ENCODE measurements around the gene ZBTB2.
"Not testable (repeated sequence)": the region's sequence is repeated elsewhere in the genome, so short reads cannot be mapped to it uniquely, and the experiment has no call there.

The ZBTB2 gene

DNA sequence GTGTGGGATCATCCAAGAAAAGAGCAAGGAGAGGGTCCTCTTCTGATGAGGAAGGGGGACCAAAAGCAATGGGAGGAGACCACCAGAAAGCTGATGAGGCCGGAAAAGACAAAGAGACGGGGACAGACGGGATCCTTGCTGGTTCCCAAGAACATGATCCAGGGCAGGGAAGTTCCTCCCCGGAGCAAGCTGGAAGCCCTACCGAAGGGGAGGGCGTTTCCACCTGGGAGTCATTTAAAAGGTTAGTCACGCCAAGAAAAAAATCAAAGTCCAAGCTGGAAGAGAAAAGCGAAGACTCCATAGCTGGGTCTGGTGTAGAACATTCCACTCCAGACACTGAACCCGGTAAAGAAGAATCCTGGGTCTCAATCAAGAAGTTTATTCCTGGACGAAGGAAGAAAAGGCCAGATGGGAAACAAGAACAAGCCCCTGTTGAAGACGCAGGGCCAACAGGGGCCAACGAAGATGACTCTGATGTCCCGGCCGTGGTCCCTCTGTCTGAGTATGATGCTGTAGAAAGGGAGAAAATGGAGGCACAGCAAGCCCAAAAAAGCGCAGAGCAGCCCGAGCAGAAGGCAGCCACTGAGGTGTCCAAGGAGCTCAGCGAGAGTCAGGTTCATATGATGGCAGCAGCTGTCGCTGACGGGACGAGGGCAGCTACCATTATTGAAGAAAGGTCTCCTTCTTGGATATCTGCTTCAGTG lies 40.8 kb downstream of the ZBTB2 start:
- Histone ChIP-seq H3K4me3 (ENCODE audit: extremely low read depth, insufficient read depth, low read length, poor library complexity, severe bottlenecking) (no peak overlapping the region), H3K36me3 (ENCODE audit: control insufficient read depth, insufficient read depth, low read length) (peaks cover 91% of the 10 kb centered on the region), H3K4me1 (ENCODE audit: control insufficient read depth, insufficient read depth, low read length, poor library complexity, severe bottlenecking) (no peaks in the 10 kb centered on the region), H3K27ac (ENCODE audit: low read depth, low read length, severe bottlenecking) (no peak overlapping the region), H3K9me3 (ENCODE audit: control insufficient read depth, low read length) (no peaks in the 10 kb centered on the region)
- 98% methylated on average over 20 of the region's 20 CpGs for WGBS, 2 experiments (ENCODE audit: insufficient coverage in 2 of 2)

DNA sequence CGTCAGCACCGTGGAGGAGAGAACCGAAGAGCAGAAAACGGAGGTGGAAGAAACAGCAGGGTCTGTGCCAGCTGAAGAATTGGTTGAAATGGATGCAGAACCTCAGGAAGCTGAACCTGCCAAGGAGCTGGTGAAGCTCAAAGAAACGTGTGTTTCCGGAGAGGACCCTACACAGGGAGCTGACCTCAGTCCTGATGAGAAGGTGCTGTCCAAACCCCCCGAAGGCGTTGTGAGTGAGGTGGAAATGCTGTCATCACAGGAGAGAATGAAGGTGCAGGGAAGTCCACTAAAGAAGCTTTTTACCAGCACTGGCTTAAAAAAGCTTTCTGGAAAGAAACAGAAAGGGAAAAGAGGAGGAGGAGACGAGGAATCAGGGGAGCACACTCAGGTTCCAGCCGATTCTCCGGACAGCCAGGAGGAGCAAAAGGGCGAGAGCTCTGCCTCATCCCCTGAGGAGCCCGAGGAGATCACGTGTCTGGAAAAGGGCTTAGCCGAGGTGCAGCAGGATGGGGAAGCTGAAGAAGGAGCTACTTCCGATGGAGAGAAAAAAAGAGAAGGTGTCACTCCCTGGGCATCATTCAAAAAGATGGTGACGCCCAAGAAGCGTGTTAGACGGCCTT lies 41.6 kb downstream of the ZBTB2 start:
- no peaks in the 10 kb centered on the region for H3K9me3 ChIP-seq (ENCODE audit: control insufficient read depth, low read length)
- H3K4me1 ChIP-seq (ENCODE audit: control insufficient read depth, insufficient read depth, low read length, poor library complexity, severe bottlenecking) = no peaks in the 10 kb centered on the region
- H3K4me3 ChIP-seq (ENCODE audit: extremely low read depth, insufficient read depth, low read length, poor library complexity, severe bottlenecking) = no peak overlapping the region
- peaks cover 89% of the 10 kb centered on the region for H3K36me3 ChIP-seq (ENCODE audit: control insufficient read depth, insufficient read depth, low read length)
- WGBS, 2 experiments (ENCODE audit: insufficient coverage in 2 of 2) = 95 to 96% methylated on average over 17 to 19 of the region's 19 CpGs
- H3K27ac ChIP-seq (ENCODE audit: low read depth, low read length, severe bottlenecking) = no peak overlapping the region

DNA sequence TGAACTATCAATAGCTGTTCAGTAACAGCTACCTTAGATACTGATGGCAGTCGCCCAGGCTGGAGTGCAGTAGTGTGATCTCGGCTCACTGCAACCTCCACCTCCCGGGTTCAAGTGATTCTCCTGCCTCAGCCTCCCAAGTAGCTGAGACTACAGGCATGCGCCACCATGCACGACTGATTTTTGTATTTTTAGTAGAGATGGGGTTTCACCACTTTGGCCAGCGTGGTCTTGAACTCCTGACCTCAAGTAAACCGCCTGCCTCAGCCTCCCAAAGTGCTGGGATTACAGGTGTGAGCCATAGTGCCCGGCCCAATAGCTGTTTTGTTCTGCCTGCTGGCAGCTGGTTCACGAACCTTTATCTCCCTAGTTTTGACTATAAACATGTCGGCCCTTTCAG lies 48.6 kb downstream of the ZBTB2 start:
- not testable (repeated sequence) for H3K4me3 ChIP-seq (ENCODE audit: extremely low read depth, insufficient read depth, low read length, poor library complexity, severe bottlenecking); H3K9me3 ChIP-seq (ENCODE audit: control insufficient read depth, low read length); H3K27ac ChIP-seq (ENCODE audit: low read depth, low read length, severe bottlenecking); H3K4me1 ChIP-seq (ENCODE audit: control insufficient read depth, insufficient read depth, low read length, poor library complexity, severe bottlenecking)
- H3K36me3 ChIP-seq (ENCODE audit: control insufficient read depth, insufficient read depth, low read length) = peaks cover 79% of the 10 kb centered on the region
- WGBS, 2 experiments (ENCODE audit: insufficient coverage in 2 of 2) = 87 to 95% methylated on average over 6 to 8 of the region's 10 CpGs

DNA sequence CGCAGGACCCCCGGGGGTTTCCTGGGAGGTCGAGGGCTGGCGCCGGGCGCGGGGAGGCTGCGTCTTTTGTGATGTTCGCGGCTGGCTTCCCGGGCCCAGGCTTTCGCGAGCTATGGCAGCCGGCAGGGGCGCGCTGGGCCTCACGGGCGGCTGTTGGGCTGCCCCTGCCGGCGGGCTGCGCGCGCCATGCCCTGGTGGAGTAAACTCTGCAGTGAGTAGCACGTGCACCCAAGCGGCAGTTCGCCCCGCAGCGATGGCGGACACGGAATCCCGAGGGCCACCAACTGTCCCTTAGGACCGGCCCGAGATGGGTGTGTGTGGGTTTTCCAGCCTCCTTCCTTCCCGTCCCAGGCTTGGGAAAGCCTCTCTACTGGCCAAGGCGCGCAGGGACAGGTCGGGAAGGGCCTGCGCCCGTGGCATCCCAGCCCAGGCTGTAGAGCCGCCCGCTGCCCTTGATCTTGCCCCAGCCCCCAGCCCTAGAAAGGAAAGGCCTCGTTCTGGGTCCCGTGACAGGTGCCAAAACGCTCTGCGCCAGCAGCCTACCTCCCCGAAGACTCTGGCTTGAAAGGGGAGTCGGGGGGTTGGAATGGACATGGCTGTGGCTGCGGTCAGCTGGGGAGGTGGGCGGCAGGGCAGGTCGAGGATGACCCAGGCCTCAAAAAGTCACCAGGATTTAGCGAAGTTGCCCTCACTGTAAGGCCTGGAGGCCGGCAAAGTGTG lies 49.7 kb downstream of the ZBTB2 start:
- Histone ChIP-seq H3K27ac (ENCODE audit: low read depth, low read length, severe bottlenecking) (no peak overlapping the region), H3K36me3 (ENCODE audit: control insufficient read depth, insufficient read depth, low read length) (peaks cover 80% of the 10 kb centered on the region), H3K4me3 (ENCODE audit: extremely low read depth, insufficient read depth, low read length, poor library complexity, severe bottlenecking) (no peak overlapping the region), H3K9me3 (ENCODE audit: control insufficient read depth, low read length) (no peaks in the 10 kb centered on the region), H3K4me1 (ENCODE audit: control insufficient read depth, insufficient read depth, low read length, poor library complexity, severe bottlenecking) (peaks cover 3% of the 10 kb centered on the region)
- 95 to 97% methylated on average over 33 to 51 of the region's 52 CpGs for WGBS, 2 experiments (ENCODE audit: insufficient coverage in 2 of 2)

DNA sequence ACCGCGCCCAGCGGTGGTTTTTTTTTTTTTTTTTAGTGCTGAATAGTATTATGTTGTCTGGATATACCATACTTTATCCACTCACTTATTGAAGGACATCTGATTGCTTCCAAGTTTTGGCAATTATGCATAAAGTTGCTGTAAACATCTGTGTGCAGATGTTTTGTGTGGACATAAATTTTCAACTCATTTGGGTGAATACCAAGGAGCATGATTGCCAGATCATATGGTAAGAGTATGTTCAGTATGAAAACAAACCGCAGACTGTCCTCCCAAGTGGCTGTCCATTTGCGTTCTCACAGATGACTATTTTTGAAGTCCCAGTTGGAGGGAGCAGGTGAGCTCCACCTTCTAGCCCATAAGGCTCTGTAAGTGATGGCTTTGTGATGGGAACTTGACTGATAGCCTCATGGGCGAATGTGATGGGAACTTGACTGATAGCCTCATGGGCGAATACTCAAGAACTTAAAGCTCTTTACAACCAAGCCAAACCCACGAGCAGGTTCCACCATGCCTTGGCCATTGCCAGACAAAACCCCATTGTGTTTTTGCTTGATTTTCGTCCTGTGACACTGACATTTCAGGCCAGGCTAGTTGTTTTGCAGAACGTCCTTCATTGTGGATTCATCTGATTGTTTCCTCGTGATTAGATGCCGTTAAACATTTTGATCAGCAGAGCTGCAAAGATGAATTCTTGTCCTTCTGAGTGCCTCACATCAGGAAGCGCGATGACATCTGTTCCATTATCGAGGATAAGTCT lies 51.0 kb downstream of the ZBTB2 start:
- Histone ChIP-seq H3K36me3 (ENCODE audit: control insufficient read depth, insufficient read depth, low read length) (peaks cover 83% of the 10 kb centered on the region), H3K4me1 (ENCODE audit: control insufficient read depth, insufficient read depth, low read length, poor library complexity, severe bottlenecking) (peaks cover 3% of the 10 kb centered on the region), H3K9me3 (ENCODE audit: control insufficient read depth, low read length) (no peaks in the 10 kb centered on the region), H3K27ac (ENCODE audit: low read depth, low read length, severe bottlenecking) (no peak overlapping the region), H3K4me3 (ENCODE audit: extremely low read depth, insufficient read depth, low read length, poor library complexity, severe bottlenecking) (no peak overlapping the region)
- 92 to 98% methylated on average over 10 of the region's 15 CpGs for WGBS, 2 experiments (ENCODE audit: insufficient coverage in 2 of 2)

DNA sequence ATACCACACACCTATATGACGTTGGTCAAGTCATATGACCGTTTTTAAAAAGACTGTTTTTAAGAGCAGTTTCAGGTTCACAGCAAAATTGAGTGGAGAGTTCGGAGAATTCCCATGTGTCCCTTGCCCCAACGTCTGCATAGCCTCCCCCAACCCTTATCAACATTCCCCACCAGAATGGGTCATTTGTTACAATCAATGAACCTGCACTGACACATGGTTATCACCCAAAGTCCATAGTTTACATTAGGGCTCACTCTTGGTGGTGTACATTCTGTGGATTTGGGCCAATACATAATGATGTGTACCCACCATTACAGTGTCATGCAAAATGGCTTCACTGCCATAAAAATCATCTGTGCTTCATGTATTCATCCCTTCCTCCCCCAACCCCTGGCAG lies 52.0 kb downstream of the ZBTB2 start:
- peaks cover 81% of the 10 kb centered on the region for H3K36me3 ChIP-seq (ENCODE audit: control insufficient read depth, insufficient read depth, low read length)
- WGBS, 2 experiments (ENCODE audit: insufficient coverage in 2 of 2) = 89 to 94% methylated on average over 3 of the region's 4 CpGs
- no peak overlapping the region for H3K27ac ChIP-seq (ENCODE audit: low read depth, low read length, severe bottlenecking)
- H3K9me3 ChIP-seq (ENCODE audit: control insufficient read depth, low read length) = no peaks in the 10 kb centered on the region
- H3K4me3 ChIP-seq (ENCODE audit: extremely low read depth, insufficient read depth, low read length, poor library complexity, severe bottlenecking) = no peak overlapping the region
- peaks cover 3% of the 10 kb centered on the region for H3K4me1 ChIP-seq (ENCODE audit: control insufficient read depth, insufficient read depth, low read length, poor library complexity, severe bottlenecking)

DNA sequence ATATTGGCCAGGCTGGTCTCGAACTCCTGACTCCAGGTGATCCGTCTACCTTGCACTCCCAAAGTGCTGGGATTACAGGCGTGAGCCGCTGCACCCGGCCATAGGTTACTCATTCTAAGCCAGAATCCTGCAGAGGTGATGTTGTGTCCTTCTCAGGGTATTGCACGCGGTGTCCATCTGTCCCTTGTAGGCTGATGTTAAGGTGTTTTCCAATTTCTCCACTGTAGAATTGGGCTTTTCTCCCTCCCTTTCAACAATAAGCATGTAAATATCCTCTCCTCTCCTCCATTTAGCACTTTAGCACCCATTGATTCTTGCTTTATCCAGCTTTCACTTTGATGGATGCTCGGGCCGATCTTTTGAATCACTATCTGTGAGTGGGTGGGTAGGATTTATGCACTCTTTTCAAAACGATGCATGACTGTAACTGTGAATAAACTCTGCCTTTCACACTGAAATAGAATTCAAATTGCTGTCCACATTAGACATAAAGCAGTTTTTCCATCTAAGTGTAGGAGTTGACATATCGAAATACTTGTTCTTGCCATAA lies 52.6 kb downstream of the ZBTB2 start:
- H3K4me3 ChIP-seq (ENCODE audit: extremely low read depth, insufficient read depth, low read length, poor library complexity, severe bottlenecking) = no peak overlapping the region
- no peak overlapping the region for H3K27ac ChIP-seq (ENCODE audit: low read depth, low read length, severe bottlenecking)
- H3K36me3 ChIP-seq (ENCODE audit: control insufficient read depth, insufficient read depth, low read length) = peaks cover 82% of the 10 kb centered on the region
- no peaks in the 10 kb centered on the region for H3K9me3 ChIP-seq (ENCODE audit: control insufficient read depth, low read length)
- WGBS, 2 experiments (ENCODE audit: insufficient coverage in 2 of 2) = 79 to 95% methylated on average over 6 to 7 of the region's 11 CpGs
- peaks cover 3% of the 10 kb centered on the region for H3K4me1 ChIP-seq (ENCODE audit: control insufficient read depth, insufficient read depth, low read length, poor library complexity, severe bottlenecking)

DNA sequence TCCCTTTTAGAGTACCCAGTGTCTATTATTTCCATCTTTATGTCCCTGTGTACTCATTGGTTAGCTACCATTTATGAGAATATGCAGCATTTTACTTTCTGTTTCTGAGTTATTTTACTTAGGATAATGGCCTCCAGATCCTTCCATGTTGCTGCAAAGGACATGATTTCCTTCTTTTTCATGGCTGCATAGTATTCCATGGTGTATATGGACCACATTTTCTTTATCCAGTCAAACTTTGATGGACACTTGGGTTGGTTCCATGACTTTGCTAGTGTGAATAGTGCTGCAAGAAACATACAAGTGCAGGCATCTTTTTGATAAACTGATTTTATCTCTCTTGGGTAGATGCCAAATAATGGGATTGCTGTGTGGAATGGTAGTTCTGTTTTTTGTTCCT lies 55.4 kb downstream of the ZBTB2 start:
- Histone ChIP-seq H3K36me3 (ENCODE audit: control insufficient read depth, insufficient read depth, low read length) (peaks cover 74% of the 10 kb centered on the region), H3K27ac (ENCODE audit: low read depth, low read length, severe bottlenecking) (no peak overlapping the region), H3K4me1 (ENCODE audit: control insufficient read depth, insufficient read depth, low read length, poor library complexity, severe bottlenecking) (peaks cover 2% of the 10 kb centered on the region), H3K4me3 (ENCODE audit: extremely low read depth, insufficient read depth, low read length, poor library complexity, severe bottlenecking) (no peak overlapping the region), H3K9me3 (ENCODE audit: control insufficient read depth, low read length) (no peaks in the 10 kb centered on the region)

DNA sequence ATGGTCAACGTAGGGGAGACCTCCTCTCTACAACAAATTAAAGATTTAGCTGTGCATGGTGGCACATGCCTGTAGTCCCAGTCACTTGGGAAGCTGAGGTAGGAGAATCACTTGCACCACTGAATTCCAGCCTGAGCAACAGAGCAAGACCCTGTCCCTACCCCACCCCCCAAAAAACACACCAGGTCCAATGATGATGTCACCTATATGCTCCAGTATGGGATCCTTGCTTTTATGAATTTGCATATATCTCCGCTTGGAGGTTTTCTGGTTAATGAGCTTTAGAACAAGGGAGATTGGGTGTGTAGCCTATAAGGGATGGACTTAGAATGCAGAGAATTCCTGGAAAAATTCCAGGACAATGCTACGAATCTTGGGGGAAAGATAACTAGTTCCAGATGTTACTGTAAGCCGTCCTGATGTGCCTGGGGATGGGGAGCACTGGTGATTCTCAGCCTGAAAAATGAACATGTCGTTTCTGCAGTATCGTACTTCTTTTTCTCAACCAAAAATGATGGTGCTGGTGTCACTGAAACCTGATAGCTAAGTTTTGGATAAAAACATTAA lies 61.1 kb downstream of the ZBTB2 start:
- Histone ChIP-seq H3K36me3 (ENCODE audit: control insufficient read depth, insufficient read depth, low read length) (peaks cover 51% of the 10 kb centered on the region), H3K27ac (ENCODE audit: low read depth, low read length, severe bottlenecking) (no peak overlapping the region), H3K4me3 (ENCODE audit: extremely low read depth, insufficient read depth, low read length, poor library complexity, severe bottlenecking) (no peak overlapping the region), H3K4me1 (ENCODE audit: control insufficient read depth, insufficient read depth, low read length, poor library complexity, severe bottlenecking) (peaks cover 11% of the 10 kb centered on the region), H3K9me3 (ENCODE audit: control insufficient read depth, low read length) (no peaks in the 10 kb centered on the region)
- 88 to 89% methylated on average over 4 of the region's 6 CpGs for WGBS, 2 experiments (ENCODE audit: insufficient coverage in 2 of 2)

DNA sequence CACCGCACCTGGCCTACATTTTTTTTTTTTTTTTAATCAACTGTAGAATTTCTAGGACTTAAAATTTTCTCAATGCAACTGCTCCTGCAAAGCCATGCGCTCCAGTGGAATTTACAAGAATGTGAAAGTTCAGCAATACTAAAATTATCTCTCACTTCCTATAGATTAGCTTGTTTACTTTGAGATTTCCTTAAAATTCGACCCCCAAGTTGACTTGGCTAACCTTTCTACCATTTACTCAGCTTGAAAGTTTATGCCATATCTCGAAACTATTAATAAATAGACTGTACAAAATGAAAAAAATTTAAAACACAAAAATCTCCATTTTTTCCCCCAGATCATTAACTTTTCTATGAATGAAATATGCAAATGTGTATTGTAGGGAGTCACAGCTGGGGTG lies 64.3 kb downstream of the ZBTB2 start:
- Histone ChIP-seq H3K4me1 (ENCODE audit: control insufficient read depth, insufficient read depth, low read length, poor library complexity, severe bottlenecking) (peaks cover 28% of the 10 kb centered on the region), H3K36me3 (ENCODE audit: control insufficient read depth, insufficient read depth, low read length) (peaks cover 51% of the 10 kb centered on the region), H3K4me3 (ENCODE audit: extremely low read depth, insufficient read depth, low read length, poor library complexity, severe bottlenecking) (no peak overlapping the region), H3K9me3 (ENCODE audit: control insufficient read depth, low read length) (no peaks in the 10 kb centered on the region), H3K27ac (ENCODE audit: low read depth, low read length, severe bottlenecking) (no peak overlapping the region)
- WGBS, 2 experiments (ENCODE audit: insufficient coverage in 2 of 2) = 67 to 100% methylated on average over 1 of the region's 4 CpGs
